T-helper 1 cell (primary cell): Measurements from ENCODE around the gene RWDD3.

Source experiments
- DNase-seq, 5 donors: peaks; one replicate each; pipeline ENCODE4 v3.0.0-alpha.2; 2012 to 2020

The RWDD3 gene

GRCh38 chr1:95230256-95230655 is 3.8 kb upstream of the RWDD3 start:
- DNase-seq = no peak

DNA sequence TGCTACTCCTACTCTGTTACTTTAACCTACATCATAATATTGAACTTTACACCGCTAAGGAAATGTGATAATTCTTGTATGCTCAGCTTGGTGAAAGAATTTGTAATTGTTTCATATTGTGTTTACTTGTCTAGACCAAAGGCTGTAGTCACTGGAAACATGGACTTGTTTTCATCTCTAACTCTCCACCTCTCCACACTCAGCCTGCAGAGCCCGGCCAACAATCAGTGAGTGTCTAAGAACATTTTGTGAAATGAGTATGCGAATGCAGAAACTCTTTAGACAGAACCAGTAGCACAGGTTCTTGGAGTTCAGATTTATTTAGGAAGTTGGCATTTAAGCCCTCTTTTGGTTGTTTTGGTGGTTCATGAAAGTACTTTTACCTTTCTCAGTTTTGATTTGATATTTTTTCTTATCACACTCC is 3.2 kb upstream of the RWDD3 start:
- no peak for DNase-seq

DNA sequence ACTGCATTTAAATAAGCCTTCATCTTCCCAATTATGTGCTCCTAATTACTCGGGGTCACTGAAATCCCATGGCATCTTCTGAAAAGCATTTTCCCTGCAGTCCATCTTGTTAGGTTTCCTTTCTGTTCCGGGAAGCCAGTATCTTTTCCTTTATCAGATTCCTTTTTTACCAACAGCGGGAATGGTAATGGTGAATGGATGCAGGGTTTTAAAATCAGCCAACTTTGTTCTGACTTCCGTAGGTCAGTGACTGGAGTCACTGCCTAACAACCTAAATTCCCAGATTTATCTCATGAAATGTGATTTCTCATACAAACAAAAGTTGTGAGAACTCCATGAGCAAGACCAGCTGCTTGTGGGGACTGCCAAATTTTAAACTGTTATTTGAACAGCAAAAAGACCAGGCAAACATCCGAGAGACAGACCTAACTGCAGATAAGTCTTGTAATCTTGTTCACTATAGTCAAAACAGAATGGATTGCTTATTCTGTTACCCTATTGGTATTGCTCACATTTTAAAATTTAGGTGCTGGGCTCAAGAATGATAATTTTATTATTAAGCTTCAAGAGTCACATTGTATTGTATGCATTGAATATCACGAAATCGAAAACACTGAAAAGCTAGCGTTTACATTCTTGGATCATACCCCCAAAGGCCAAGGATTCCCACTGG is 1.2 kb upstream of the RWDD3 start:
- no peak for DNase-seq

DNA sequence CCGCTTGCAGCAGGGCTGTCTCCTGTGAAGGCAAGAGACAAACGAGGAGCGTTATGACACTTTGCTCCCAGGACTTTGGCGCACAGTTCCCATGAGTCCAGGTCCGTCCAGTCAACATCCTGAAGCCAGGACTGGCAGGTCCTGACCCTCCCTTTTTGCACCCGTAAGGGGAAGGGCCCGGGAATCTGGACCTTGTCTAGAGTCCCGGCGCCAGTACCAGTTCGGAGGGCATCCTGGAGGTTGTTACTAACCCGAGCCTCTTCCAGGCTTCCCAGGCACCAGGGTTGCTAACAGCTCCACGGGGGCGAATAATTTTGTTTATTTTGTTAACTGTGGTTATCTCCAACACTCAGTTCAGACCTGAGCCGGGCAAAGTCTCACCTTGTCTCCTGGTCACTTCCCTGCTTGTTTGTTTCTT is 682 bp upstream of the RWDD3 start:
- no peak for DNase-seq

DNA sequence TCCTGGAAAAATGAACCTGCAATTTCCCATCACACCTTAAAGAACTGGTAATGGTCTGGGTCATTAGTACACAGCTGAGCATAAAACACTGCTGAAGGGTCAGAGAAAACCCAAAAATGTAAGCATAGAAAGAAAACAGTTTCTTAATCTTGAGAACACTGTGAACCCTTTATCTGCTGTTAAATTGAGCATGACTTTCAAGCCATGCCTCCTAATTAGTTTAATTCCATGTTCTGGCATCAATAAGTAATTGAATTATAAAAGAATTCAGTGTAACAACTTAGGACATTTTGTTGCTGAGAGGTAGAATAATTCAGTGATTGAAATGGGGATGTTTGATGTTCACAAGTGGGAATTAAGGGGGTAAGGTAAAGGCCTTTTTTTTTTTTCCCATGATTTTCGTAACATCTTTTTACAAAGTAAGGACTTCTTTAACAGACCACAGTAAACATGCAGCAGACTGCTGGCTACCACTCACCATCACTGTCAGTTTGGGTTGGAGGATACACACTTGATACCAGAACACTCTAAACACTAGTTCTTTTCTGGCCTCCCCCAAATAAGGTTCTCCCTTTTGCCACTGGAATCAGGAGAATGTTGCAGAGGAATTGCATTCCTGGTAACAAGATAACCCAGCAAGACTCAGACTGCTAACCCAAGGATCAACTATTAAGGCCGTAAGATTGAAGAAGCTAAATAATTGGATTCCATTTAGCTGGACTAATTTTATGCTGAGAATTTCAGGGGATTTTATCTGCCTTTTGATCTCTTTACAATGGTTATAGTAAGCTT is 3.0 kb downstream of the RWDD3 start:
- DNase-seq = no peak

DNA sequence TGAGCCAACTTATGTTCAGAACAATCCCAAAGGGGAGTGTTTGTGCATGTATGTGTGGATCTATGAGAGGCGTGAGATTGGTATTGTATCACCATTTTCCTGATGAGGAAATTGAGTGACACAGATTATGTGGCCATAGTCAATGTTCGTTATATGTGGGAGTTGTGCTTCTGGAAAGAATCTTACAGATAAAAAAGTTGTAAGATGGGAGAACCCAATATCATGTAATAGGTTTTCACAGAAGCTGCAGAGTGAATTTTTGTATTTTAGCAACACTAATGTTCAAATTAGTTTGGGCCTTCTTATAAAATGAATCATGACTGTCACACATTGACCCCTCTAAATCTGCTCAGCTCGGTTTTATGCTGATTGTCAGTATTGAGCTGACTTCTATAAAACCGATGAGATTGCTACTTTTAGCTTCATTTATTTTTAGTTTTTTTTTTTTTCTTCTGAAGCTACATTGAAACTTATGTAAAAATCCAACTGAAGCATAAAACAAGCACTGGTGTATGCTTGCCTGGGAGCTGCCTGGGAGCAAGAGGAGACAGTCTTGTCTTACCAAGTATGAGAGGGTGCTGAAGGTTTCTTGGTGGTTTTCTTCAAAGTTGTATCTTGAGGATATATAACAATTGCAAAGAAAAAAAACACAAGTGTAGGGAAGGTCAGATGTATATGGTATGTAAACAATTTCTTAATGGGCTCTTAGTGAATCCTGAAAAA is 4.1 kb downstream of the RWDD3 start:
- no peak for DNase-seq

DNA sequence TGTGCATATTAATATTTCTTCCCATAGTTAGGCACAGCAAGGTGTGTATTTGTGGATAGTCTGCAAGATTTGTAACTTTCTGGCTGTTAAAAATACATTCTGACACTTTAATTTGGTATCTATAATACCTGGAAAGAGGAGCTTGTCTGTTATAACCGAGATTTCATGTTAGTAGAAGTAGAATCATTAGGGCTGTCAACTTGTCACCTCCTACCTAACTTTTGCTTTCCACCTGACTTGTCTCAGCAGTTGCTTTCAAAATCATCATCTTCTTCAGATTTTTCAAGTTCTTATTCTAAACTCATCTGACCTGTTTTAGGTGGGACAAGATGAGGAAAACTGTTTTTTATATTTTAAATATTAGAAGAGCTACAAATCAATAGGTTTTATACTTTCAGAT is 11.0 kb downstream of the RWDD3 start:
- DNase-seq = no peak

DNA sequence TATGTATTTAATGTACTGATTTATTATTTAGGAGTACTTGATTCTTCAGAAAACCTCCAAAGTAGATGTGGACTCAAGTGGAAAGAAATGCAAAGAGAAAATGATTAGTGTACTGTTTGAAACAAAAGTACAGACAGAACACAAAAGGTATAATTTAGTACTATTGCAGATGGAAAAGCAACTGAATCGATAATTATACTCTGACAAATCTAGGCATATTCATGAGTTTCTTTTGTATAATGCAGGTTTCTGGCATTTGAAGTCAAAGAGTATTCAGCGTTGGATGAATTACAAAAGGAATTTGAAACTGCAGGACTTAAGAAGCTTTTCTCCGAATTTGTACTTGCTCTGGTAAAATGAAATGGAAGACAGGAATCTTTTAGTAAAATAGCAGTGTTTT is 12.5 kb downstream of the RWDD3 start:
- DNase-seq = no peak

DNA sequence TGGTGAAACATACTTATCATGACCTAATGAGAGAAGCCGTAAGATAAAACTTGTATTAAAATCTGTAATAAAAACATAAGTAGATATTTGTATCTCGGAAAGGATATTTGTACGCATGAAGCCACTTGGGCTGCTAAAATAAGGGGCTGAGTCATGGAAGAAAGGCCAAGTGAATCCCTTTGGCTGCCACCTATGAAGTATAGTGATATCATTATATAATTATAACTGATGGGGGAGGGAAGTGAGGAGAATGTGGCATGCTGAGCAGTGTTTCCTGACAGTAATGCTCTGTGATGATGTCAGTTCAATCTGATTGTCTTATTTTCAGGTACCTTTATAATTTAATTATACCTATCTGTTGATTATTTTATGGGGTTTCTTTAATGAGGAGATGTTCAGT is 13.6 kb downstream of the RWDD3 start:
- DNase-seq = no peak

GRCh38 chr1:95249916-95250315 is 15.9 kb downstream of the RWDD3 start:
- DNase-seq = no peak

DNA sequence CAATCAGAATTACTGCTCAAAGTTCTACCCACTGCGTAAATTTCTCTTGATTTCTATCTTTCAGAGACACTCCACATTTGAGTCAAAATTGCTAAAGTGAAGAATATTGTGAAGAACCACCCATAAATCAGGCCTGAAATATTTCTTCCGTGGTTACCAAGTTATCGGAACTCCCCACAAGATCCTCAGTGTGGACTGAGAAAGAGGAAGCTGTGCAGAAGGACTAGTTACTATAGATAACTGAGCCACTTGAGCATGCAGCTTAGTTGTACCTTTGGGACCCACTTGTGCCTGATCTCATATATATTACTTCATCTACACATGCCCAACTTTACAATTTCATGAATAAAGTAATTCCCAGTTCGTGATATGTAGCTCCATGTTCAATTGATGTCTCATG is 18.4 kb downstream of the RWDD3 start:
- no peak for DNase-seq

DNA sequence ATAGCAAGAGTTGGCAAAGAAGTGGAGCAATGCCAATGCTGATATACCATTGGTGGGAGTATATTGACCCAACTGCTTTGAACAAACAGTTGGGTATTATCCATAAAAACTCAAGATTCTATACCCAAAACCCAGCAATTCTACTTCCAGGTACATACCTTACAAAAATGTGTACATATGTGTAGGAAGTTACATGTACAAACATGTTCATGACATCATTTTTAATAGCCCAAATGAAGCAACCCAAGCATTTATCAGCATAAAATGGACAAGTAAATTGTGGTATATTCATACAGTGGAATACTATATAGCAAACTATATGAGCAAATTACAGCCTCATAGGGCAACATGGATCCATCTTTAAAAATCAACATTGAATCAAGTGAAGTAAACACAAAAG is 20.9 kb downstream of the RWDD3 start:
- no peak for DNase-seq

DNA sequence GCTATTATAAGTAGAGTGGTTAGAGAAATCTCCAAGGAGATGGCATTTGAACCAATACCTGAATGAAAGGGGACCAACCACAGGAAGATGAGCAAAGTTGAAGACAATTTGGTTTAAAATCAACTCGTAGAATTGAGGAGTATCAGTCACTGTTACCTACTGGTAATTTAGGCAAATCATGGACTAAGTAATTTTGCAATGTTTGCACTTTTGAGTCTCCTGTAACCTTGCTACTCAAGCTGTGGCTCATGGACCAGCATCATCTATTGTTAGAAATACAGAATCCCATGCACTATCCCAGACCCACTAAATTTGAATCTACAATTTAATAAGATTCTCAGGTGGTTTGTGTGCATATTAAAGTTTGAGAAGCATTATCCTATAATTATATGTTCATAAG is 21.8 kb downstream of the RWDD3 start:
- no peak for DNase-seq

- DNase-seq = no peak
Measured at GRCh38 chr1:95257758-95258157, 23.7 kb downstream of the RWDD3 start.

DNA sequence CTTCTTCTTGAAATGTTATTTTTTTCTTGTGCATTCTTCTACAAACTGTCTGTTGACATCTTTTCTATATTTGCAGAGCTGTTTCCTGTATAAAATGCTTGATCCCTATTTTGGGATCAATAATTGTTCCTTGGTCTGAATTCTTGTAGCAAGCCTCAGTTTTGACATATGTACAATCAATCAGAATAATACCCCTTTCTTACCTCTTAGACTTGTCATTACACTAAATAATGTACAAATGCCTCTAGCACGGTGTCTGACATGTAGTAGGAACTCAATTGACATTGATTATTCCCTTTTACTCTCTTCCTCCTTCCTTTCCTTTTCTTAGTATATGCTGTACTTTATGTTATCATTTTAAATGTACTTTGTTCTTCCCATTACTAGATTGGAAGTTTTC is 25.2 kb downstream of the RWDD3 start:
- no peak for DNase-seq

- no peak for DNase-seq
Measured at GRCh38 chr1:95262913-95263312, 28.9 kb downstream of the RWDD3 start.

DNA sequence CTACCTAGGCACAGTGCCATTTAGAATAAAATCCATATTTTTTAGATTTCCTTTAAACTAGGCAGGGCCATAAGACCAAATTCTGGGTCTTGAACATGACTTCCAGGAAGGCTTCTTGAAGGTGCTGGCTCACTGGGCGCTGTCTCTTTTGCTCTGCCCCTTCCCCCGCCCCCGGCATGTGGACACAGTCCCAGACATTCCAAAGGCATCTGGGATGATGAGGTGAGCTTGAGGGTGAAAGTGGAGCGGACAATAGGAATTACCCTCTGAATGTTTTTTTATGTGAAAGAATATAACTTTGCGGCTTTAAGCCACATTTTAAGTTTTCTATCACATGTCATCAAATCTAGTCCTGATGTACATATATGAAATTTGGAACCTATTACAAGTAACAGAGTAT is 29.4 kb downstream of the RWDD3 start:
- DNase-seq = no peak

GRCh38 chr1:95265106-95265505 is 31.1 kb downstream of the RWDD3 start:
- no peak for DNase-seq

- DNase-seq = no peak
Measured at GRCh38 chr1:95276429-95276828, 42.4 kb downstream of the RWDD3 start.

DNA sequence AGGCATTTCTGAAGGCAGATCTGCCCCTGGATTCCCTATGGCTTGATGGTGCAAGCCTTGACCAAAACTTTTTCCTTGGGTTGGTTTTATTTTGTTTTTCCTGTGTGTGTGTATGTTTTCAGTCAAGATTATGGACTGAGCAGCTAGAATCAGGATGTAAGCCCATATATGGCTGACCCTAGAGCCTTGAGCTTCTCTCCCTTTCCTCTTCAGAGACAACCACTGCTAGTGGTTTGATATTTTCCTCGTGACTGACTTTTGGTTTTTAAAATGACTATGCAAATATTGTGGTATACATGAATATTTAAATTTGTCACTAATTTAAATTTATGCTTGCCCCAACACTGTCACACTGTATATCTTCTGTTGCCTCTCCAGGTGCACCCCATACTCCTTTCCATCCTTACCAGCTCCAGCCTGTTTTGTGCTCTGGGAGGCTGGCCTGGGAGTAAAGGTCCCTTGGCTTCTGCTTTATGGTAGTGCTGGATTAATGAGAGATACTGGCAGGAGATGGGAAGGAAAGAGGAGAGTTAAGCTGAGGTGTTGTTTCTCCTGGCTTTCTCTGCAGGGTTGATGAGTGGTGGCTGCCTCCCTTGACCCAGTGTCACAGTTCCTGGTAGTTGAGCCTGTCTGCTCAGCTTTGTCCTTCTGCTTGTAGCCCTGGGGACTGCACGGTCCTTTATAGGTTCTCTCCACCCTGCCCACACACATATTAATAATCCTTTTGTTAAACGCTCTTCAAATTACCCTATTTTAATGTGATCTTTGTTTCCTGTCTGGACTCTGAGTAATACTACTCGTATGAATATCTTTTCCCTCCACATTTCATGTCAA is 44.4 kb downstream of the RWDD3 start:
- DNase-seq = no peak

GRCh38 chr1:95281781-95282517 is 47.9 kb downstream of the RWDD3 start:
- no peak for DNase-seq

DNA sequence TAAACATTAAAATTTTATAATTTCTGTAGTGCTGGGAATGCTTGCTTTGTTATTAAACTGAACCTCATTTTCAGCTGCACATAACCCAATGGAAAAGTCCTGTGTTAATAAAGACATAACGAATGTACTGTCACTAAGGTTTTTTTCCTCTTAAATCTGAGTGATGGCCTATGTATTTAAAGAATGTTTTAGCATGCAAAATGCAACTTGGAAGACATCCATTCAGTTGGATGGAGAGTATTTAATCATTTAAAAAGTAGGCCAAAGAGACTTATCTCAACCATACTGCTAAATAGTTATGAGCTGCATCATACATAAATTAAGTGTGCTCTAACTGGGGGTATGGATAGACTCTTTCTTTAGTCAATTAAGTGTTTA is 48.5 kb downstream of the RWDD3 start:
- no peak for DNase-seq
